Erythroblast (primary cell): ENCODE measurements around the gene COL5A1.

Experiments
- GATA1 ChIP-seq: IDR thresholded peaks from 2 replicates; pipeline ENCODE4 v1.6.1; 2011; ENCODE audit warnings: low read depth, mild to moderate bottlenecking, control low read depth, low read length, moderate library complexity
- POLR2A ChIP-seq: IDR thresholded peaks from 2 replicates; pipeline ENCODE4 v1.6.1; 2011; ENCODE audit warnings: mild to moderate bottlenecking, low read length

DNA sequence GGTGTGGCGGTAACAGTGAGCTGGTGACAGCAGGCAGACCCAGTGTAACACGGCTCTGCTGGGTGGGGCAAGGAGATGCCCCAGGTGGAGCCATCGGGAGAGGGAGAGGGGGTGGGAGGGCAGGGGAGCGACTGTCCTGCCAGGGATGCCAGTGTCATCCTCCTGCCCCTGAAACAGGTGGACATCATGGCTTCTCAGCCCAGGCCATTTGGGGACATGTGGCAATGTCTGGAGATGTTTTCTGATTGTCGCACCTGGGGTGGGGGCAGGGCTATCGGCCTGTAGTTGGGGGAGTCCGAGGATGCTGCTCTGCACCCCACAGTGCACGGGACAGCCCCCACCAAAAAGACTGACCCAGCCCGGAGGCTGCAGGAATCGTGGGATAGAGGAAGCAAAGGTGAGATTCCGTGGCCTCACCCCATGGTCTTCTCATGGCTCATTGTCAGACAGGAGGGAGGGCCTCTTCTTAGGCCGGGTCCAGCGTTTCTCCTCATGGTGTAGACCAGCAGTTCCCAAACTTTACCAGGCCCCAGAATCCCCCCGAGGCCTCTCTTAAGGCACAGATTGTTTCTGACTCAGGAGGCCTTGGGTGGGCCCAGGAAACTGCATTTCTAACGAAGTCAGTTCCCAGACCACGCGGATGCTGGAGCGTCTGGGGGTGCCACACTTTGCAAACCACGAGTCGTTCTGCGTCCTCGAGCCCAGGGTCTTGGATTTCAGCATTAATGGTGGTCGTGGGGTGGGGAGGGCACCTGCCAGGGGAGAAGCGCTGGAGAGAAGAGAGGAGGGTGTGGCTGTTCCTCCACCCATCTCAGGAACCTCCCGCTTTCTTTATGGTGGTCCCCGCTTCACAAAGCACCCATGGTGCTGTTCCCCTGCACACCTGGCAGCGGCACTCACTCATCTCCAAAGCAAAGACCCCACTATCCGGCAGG, 11.0 kb downstream of the COL5A1 start:
- TF ChIP-seq POLR2A (no peak), GATA1 (no peak)
